Dendritic cell treated with granulocyte-macrophage colony-stimulating factor and Interleukin-4, amounts not matched to agents 40 ng/mL and 50 ng/mL, for 4 days (primary cell): Measurements from ENCODE around the gene HAX1.
"Not testable (repeated sequence)": the region's sequence is repeated elsewhere in the genome, so short reads cannot be mapped to it uniquely, and the experiment has no call there.

ENCODE experiments used
- H3K27ac Mint-ChIP-seq: one replicate; pipeline ENCODE4 v1.8.0; 2022; ENCODE audit warnings: mild to moderate bottlenecking, mixed read lengths
- H3K27me3 Mint-ChIP-seq: one replicate; pipeline ENCODE4 v1.8.0; 2022; ENCODE audit warnings: mild to moderate bottlenecking, mixed read lengths
- H3K36me3 Mint-ChIP-seq: one replicate; pipeline ENCODE4 v1.8.0; 2022; ENCODE audit warnings: low read depth, mixed read lengths
- H3K4me1 Mint-ChIP-seq: one replicate; pipeline ENCODE4 v1.8.0; 2022; ENCODE audit warnings: low read depth, mixed read lengths
- H3K4me3 Mint-ChIP-seq: one replicate; pipeline ENCODE4 v1.8.0; 2022; ENCODE audit warnings: mild to moderate bottlenecking, moderate library complexity, mixed read lengths
- H3K9me3 Mint-ChIP-seq: one replicate; pipeline ENCODE4 v1.8.0; 2022; ENCODE audit warnings: mixed read lengths
- intact Hi-C: fragments of 100-400 bp; cut with micrococcal nuclease; formaldehyde crosslinking; loops from one replicate; pipeline ENCODE4 v1.15.0; 2022

HAX1 gene

DNA sequence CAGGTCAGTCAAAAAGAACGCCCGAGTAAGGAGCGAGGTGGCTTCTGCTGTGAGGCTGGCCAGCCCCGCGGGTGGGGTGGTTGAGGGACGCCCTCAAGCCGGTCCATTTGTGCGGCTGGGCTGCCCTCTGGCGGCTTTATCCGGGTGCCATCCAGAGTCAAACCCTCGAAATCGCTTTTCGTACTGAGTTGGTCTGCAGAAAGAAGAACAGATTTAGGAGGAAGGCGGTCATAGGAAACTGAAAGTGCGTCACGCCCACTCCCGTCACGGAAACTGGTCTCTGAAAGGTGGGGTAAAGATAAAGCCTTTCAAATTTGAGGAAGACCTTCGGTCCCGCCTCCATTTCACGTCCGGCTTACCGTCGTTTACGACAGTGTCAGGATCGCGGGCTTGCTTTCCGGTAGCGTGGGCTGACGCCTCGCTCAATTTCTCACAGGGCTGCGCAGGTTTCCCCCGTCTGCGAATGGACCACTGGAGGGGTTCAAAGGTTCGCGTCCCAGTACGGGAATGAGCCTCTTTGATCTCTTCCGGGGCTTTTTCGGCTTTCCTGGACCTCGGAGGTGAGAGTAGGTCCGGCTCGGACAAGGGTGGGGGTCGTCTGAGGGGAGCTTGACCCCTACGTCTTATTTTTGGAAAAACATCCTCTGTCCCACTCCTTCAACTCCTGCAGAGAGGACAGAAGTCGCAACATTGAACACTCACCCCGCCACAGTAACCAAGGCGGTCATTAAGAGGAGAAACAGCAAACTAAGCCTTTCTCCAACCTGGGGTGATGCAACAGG is at the start of gene HAX1:
HAX1 (plus strand) TSS at position 413 of the 782 bp plus-strand sequence; CDS start at position 508, 95 bp downstream.
- Mint-ChIP-seq H3K36me3 (peaks cover 71% of the 10 kb centered on the region), H3K27ac (peak within 1 kb of the TSS; percentile 97), H3K27me3 (no peaks in the 10 kb centered on the region), H3K9me3 (no peaks in the 10 kb centered on the region), H3K4me1 (peaks cover 40% of the 10 kb centered on the region), H3K4me3 (peak within 1 kb of the TSS; percentile 89)
- intact Hi-C loops, result loop anchor here (1.0 to 5.0 kb wide), 4 partner anchors 52 to 275 kb away; partner anchors contain the start of gene UBAP2L

DNA sequence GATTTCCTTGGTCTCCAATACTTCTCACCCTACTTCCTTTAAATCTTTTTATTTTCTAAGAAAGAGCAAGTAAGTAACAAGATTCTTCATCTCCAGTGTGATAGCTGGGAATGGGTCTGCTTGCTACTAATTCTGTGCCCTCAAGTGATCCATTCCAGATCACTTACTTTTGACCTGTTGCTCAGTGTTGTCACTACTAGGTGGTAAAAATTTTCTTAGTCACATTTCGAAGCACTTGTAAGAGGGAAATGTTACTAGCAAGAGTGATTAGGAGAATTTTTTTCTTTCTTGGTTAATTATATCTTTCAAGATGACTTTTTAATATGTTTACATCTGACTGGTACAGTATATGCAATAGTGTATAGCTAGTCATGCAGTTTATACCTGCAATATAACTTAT is 49.5 kb upstream of the HAX1 start:
- Mint-ChIP-seq H3K36me3 (peaks cover 90% of the 10 kb centered on the region), H3K9me3 (no peaks in the 10 kb centered on the region), H3K27ac (peak overlapping the region; percentile 97)

DNA sequence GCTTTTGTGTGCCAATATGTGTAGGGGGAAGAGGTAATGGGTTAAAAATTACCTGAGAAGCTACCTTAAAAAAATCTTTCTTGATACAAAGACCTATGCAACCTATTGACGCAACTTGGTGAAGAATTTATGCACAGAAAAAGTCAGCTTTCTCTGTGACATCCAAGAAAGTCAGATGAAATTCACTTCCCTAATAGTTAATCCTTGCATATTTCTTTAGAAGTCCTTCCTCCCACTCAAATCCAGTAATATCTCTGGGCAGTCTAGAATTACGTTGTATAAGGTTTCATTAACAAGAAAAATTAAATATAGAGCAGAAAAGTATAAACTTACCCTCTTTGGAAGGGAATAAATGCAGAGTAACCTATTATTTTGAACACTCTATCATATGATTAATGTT is 48.8 kb upstream of the HAX1 start:
- Mint-ChIP-seq H3K27ac (peak overlapping the region; percentile 97), H3K27me3 (no peaks in the 10 kb centered on the region), H3K4me1 (peaks cover 62% of the 10 kb centered on the region), H3K9me3 (no peaks in the 10 kb centered on the region), H3K36me3 (peaks cover 90% of the 10 kb centered on the region), H3K4me3 (peak overlapping the region; percentile 98)
- intact Hi-C loops, result no loop called here

More for the DNA sequence above, 49.5 kb upstream of the HAX1 start:
- no peaks in the 10 kb centered on the region for H3K27me3 Mint-ChIP-seq
- peak overlapping the region; percentile 98 for H3K4me3 Mint-ChIP-seq
- peaks cover 62% of the 10 kb centered on the region for H3K4me1 Mint-ChIP-seq
- intact Hi-C loops, result no loop called here

DNA sequence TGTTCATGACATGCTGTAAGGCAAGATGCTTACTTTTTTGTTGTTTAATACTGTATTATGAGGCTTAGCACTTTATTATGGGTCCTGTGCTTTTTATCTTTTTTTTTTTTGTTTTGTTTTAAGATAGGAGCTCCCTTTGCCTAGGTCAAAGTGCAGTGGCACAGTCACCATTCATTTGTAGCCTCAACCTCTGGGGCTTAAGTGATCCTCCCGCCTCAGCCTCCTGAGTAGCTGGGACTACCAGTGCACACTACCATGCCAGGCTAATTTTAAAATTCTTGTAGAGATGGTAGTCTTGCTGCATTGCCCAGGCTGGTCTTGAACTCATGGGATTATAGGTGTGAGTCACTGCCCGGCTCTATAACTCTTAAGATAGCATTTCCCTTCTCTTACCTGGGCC is 47.1 kb upstream of the HAX1 start:
- H3K27me3 Mint-ChIP-seq, result no peaks in the 10 kb centered on the region
- intact Hi-C loops, result no loop called here

DNA sequence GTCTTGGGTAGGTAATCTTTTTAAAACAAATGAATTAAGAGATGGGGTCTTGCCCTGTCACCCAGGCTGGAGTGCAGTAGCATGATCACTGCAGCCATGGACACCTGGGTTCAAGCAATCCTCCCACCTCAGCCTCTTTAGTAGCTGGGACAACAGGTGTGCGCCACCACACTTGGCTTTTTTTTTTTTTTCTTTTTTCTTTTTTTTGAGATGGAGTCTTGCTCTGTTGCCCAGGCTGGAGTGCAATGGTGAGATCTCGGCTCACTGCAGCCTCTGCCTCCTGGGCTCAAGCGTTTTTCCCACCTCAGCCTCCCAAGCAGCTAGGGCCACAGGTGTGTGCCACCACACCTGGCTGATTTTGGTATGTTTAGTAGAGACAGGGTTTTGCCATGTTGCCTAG is 41.3 kb upstream of the HAX1 start:
- H3K4me3 Mint-ChIP-seq, H3K27ac Mint-ChIP-seq, H3K9me3 Mint-ChIP-seq, intact Hi-C loops, H3K27me3 Mint-ChIP-seq: not testable (repeated sequence)
- peaks cover 49% of the 10 kb centered on the region for H3K4me1 Mint-ChIP-seq
- H3K36me3 Mint-ChIP-seq, result peaks cover 96% of the 10 kb centered on the region

More for the DNA sequence above, 47.1 kb upstream of the HAX1 start:
- peak overlapping the region; percentile 97 for H3K27ac Mint-ChIP-seq
- H3K9me3 Mint-ChIP-seq, result no peaks in the 10 kb centered on the region
- peaks cover 62% of the 10 kb centered on the region for H3K4me1 Mint-ChIP-seq
- peaks cover 85% of the 10 kb centered on the region for H3K36me3 Mint-ChIP-seq
- H3K4me3 Mint-ChIP-seq, result no peak overlapping the region

DNA sequence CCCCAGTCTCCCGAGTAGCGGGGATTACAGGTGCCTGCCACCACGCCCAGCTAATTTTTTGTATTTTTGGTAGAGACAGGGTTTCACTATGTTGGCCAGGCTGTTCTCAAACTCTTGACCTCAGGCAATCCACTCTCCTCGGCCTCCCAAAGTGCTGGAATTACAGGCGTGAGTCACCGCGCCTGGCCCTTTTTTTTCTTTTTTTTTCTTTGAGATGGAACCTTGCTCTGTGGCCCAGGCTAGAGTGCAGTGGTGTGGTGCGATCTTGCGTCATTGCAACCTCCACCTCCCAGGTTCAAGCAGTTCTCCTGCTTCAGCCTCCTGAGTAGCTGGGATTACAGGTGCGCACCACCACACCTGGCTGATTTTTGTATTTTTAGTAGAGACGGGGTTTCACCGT is 39.3 kb upstream of the HAX1 start:
- H3K9me3 Mint-ChIP-seq, H3K27ac Mint-ChIP-seq, intact Hi-C loops, H3K27me3 Mint-ChIP-seq, H3K4me3 Mint-ChIP-seq: not testable (repeated sequence)
- H3K36me3 Mint-ChIP-seq, result peaks cover 96% of the 10 kb centered on the region
- H3K4me1 Mint-ChIP-seq, result peaks cover 36% of the 10 kb centered on the region

DNA sequence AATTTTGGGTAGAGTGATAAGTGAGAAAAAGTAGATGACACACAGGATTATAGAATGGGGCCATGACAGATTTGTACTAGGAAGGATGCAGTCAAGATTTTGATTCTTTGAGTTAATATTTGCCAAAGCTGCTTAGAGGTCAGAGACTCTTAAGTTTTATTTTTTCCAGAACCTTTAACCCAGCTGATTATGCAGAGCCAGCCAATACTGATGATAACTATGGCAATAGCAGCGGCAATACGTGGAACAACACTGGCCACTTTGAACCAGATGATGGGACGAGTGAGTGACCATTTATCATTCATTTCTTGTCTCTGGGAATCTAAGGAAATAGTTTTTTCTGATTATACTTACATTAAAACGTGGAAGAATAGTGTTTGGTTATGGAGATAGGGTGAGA is 35.6 kb upstream of the HAX1 start:
- H3K27ac Mint-ChIP-seq, result no peak overlapping the region
- H3K4me1 Mint-ChIP-seq, result peaks cover 28% of the 10 kb centered on the region
- no peaks in the 10 kb centered on the region for H3K27me3 Mint-ChIP-seq
- no peak overlapping the region for H3K4me3 Mint-ChIP-seq
- intact Hi-C loops, result no loop called here
- H3K36me3 Mint-ChIP-seq, result peaks cover 99% of the 10 kb centered on the region
- H3K9me3 Mint-ChIP-seq, result no peaks in the 10 kb centered on the region

DNA sequence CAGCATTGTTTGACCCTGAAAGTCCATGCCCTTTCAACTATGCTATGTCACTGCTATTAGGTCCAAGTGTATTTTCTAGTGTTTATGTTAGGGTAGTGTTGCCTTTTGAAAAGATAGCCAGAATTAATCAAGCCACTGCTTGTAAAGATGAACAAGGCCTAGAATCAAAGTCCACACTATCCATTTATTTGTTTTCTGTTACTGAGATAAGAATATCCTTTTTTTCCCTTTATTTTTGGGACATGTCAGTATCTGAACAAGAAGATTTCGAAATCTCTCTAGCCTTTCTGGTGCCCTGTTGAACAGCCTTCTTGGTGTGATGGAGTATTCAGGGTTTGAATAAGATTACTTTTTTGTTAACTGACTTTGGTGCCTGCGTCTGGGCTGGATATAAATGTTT is 35.0 kb upstream of the HAX1 start:
- Mint-ChIP-seq H3K4me1 (peaks cover 28% of the 10 kb centered on the region), H3K9me3 (no peaks in the 10 kb centered on the region), H3K4me3 (no peak overlapping the region), H3K27me3 (no peaks in the 10 kb centered on the region), H3K27ac (no peak overlapping the region), H3K36me3 (peaks cover 99% of the 10 kb centered on the region)
- intact Hi-C loops, result no loop called here

DNA sequence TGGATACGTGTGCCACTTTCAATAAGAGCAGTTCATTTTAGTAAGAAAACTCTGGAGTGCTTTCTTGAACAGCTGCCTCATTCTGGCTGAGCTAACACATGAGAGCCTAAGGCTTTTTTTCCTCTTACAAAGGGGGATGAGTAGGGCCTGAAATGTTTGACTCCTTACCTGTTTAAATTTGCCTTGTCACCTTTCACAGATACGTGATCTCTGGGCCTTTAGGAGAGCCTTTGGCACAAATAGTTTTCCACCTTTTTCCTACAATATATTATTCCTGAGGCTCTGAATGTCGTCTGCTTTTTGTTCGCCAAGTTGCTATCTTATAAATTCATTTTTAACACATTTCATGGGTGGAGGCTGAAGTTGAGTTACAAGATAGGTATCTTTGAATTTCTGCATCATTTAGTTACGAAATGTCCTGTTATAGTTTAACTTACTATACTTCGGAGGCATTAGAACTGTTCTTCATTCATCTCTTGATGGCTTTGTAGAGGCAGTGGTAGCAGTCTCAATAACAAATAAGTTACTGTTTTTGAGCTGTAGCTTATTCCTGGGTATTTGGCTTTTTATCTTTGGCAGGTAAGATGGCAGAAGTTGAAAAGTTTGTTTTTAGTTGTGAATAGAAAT is 34.4 kb upstream of the HAX1 start:
- Mint-ChIP-seq H3K27ac (no peak overlapping the region), H3K4me3 (no peak overlapping the region), H3K36me3 (peaks cover 99% of the 10 kb centered on the region), H3K9me3 (no peaks in the 10 kb centered on the region), H3K4me1 (peaks cover 28% of the 10 kb centered on the region), H3K27me3 (no peaks in the 10 kb centered on the region)
- intact Hi-C loops, result no loop called here

DNA sequence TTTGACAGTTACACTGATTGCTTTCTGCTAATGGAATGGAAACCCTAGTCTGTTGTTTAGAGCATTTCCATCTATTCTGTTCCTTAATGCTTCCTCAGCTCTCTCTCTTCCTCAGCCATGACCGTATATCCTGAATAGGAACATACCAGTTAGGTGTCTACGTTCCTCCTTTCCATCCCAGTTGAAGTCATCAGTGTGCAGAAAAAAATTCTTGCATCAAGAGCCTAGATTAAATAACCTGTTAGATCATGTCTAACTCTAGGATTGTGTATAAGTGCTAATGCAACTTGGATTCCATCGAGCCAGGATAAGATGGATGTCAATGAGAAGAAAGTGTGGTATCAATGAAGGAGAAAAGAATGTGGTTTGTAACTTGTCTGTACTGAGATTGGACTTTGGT is 32.9 kb upstream of the HAX1 start:
- H3K4me1 Mint-ChIP-seq, result peaks cover 26% of the 10 kb centered on the region

DNA sequence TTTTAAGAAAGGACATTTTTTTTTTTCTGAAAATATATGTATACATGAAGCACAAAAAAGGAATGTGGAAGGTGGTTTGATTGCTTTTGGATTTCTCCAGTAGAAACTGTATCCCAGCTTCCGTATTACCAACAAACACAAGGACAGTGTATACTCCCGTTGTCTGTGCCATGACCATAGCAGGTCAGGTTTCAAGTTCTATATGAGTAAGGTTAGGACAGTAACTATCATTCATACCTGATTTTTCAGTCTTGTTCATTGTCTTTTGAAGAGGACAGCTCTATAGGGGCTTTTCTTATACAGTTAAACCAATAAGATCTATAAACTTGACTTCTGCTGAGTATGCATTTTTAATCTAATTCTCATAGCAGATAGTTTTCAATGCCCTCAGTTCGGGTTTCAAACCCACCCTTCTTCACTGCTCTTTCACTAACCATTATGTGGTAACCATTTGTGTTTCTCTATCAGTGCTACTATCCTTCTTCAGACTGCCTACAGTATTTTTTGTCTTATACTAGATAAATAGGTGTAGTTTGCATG is 32.1 kb upstream of the HAX1 start:
- Mint-ChIP-seq H3K36me3 (peaks cover 99% of the 10 kb centered on the region), H3K27me3 (no peaks in the 10 kb centered on the region), H3K4me3 (no peak overlapping the region), H3K4me1 (peaks cover 18% of the 10 kb centered on the region), H3K27ac (no peak overlapping the region), H3K9me3 (no peaks in the 10 kb centered on the region)
- intact Hi-C loops, result no loop called here

More for the DNA sequence above, 32.9 kb upstream of the HAX1 start:
- intact Hi-C loops, result no loop called here
- Mint-ChIP-seq H3K36me3 (peaks cover 99% of the 10 kb centered on the region), H3K4me3 (no peak overlapping the region), H3K27me3 (no peaks in the 10 kb centered on the region), H3K9me3 (no peaks in the 10 kb centered on the region), H3K27ac (no peak overlapping the region)

DNA sequence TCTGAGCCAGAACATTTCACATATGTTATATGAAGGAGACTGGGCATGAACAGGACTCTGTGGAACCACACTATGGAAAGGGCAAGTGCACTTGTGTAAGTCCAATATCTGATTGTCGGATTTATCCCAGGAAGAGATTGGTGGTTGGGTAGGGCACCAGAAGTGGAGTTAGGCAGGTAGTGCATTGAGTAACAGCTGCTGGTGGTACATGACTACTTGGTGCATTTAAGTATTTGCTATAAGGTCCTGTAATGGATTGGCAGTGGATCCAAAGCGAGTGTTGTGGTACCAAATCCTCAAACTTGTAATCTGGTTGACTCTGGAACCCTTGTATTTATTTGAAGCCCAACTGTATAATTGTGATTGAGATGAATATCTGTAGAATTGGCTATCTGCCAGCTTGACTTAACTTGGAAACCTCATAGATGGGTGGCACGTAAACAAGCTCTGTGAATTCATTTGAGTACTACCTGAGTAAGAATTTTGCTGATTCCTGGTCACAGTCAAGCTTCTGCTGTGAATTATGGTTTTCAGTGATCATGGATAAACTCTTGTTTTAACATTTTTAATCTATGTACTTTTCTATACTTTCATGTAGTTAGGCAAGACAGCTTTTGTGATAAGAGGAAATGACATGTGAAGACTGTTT is 30.6 kb upstream of the HAX1 start:
- Mint-ChIP-seq H3K4me1 (peaks cover 13% of the 10 kb centered on the region), H3K9me3 (no peaks in the 10 kb centered on the region), H3K27me3 (no peaks in the 10 kb centered on the region), H3K4me3 (no peak overlapping the region), H3K27ac (no peak overlapping the region), H3K36me3 (peaks cover 99% of the 10 kb centered on the region)
- intact Hi-C loops, result no loop called here

DNA sequence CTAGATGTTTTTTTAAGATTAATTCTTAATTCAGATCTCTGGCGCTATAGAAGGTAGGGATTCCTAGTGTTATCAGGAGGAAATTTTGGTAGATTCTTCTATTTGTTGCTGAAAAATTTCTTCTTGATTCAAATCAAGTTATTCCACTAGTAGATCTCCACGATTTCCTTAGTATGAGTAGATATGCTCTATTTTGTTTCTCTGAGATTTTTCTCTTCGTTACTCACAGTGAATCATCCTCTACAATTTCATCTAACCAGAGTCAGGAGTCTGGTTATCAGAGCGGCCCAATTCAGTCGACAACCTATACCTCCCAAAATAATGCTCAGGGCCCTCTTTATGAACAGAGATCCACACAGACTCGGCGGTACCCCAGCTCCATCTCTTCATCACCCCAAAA is 18.8 kb upstream of the HAX1 start:
- no peaks in the 10 kb centered on the region for H3K4me1 Mint-ChIP-seq
- intact Hi-C loops, result no loop called here
- H3K9me3 Mint-ChIP-seq, result no peaks in the 10 kb centered on the region
- peaks cover 100% of the 10 kb centered on the region for H3K36me3 Mint-ChIP-seq
- H3K27me3 Mint-ChIP-seq, result no peaks in the 10 kb centered on the region
- H3K27ac Mint-ChIP-seq, result no peak overlapping the region
- no peak overlapping the region for H3K4me3 Mint-ChIP-seq

DNA sequence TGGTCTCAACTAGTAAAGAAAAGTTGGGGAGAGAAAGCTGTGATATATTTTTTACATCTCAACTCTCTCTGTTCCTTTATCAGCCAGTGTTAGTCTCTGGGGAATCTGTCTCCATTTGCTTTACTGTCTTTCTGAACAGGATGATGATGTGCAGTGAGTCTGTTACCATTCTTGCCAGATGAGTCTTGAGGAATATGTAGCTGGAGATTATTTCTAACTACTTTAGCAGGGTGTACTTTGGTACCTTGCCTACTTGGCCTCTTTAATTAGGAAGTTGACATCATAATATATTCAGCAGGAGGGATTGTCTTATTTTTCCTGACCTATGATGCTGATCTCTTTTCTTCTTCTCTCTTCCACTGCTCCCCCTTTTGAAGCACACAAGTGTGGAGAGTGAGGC is 15.7 kb upstream of the HAX1 start:
- no peak overlapping the region for H3K4me3 Mint-ChIP-seq
- H3K4me1 Mint-ChIP-seq, result peaks cover 10% of the 10 kb centered on the region
- no peak overlapping the region for H3K27ac Mint-ChIP-seq
- no peaks in the 10 kb centered on the region for H3K27me3 Mint-ChIP-seq
- H3K9me3 Mint-ChIP-seq, result no peaks in the 10 kb centered on the region
- intact Hi-C loops, result no loop called here
- H3K36me3 Mint-ChIP-seq, result peaks cover 100% of the 10 kb centered on the region
